Thyroid gland (tissue), 4 donors: ENCODE results near the gene FLT1. TPM values are rescaled to one million over a fixed set of nuclear protein-coding genes. Genes with fewer than 3 reads are reported as not detected.

Source experiments
- DNase-seq, 2 donors: peaks; one replicate each; pipeline ENCODE4 v3.0.0-alpha.2; 2019
- H3K27ac ChIP-seq, 3 donors: fragments of 200-600 bp; sonication (generic); 1 replicate in 2 of 3; 2 replicates in 1 of 3; pipeline ENCODE4 v1.5.1; 2016 to 2019; ENCODE audit warnings: mild to moderate bottlenecking in 1 of 3, moderate library complexity in 1 of 3
- H3K27me3 ChIP-seq: fragments of 200-600 bp; sonication (generic); one replicate; pipeline ENCODE4 v1.5.1; 2019
- H3K36me3 ChIP-seq, 2 donors: fragments of 200-600 bp; sonication (generic); one replicate each; pipeline ENCODE4 v1.5.1; 2016 to 2019
- H3K4me1 ChIP-seq, 2 donors: fragments of 200-600 bp; sonication (generic); one replicate each; pipeline ENCODE4 v1.5.1; 2017 to 2019
- H3K4me3 ChIP-seq, 3 donors: fragments of 200-600 bp; sonication (generic); replicated peaks in 1 of 3; 1 replicate in 2 of 3; 2 replicates in 1 of 3; pipeline ENCODE4 v1.5.1; 2016; ENCODE audit warnings: mild to moderate bottlenecking in 1 of 3
- H3K9me3 ChIP-seq: fragments of 200-600 bp; sonication (generic); one replicate; pipeline ENCODE4 v1.5.1; 2017
- POLR2A ChIP-seq, 2 donors: fragments of 450-650 bp; IDR thresholded peaks; one replicate each; pipeline ENCODE4 v1.6.1; 2017; ENCODE audit warnings: antibody characterized with exemption in 2 of 2, mild to moderate bottlenecking in 2 of 2, moderate library complexity in 1 of 2
- WGBS, 2 donors: methylation state at CpG; one replicate each; pipeline ENCODE4 v1.1.5; 2017; 5-methylcytosine and 5-hydroxymethylcytosine counted together
- intact Hi-C: fragments of 100-400 bp; cut with DNase I; formaldehyde crosslinking; loops from one replicate; pipeline ENCODE4 v1.15.1; 2023
- total RNA-seq, 4 donors: library from RNA; depleted of rRNA; stranded (reverse); fragments of >200 nt; gene quantifications; one replicate each; pipeline ENCODE4 v1.2.3, GENCODE V29; 2016
- TF ChIP-seq, protein P1 (sequence below), 6 experiments: fragments of 200-600 bp in 3 of 6; fragments of 450-650 bp in 3 of 6; sonication (generic) in 3 of 6; IDR thresholded peaks; one replicate each; pipeline ENCODE4 v1.5.1; 2016 to 2019; ENCODE audit warnings: antibody characterized with exemption in 6 of 6, mild to moderate bottlenecking in 2 of 6, inconsistent platforms in 1 of 6, moderate library complexity in 1 of 6

FLT1 gene
- total RNA-seq, 4 donors from 2014 or later, result 23.4 to 132 (median 44.4) TPM

DNA sequence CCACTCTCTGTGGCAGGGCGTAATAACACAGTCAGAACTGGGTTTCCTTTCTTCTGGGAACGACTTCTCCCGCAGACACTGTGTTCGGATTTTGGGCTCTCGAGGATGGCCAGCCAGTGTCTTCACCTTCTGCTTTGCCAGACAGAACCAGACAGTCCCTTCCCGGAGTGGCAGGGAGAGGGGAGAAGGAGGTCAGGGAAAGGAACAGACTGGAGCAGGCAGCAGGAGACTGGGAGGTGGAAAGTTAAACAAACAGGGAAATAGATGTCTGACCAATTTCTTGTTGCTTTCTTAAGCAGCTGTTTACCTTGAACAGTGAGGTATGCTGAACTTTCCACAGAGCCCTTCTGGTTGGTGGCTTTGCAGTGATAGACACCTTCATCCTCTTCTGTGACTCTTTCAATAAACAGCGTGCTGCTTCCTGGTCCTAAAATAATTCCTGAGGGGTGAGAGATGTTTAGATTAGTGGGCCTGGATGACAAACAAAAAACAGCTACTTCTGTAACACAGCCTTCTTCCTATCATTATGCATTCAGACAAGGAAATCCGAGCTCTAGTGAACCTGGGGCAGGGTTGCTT lies 137.6 kb downstream of the FLT1 start:
- no peak for TF ChIP-seq POLR2A (IDR thresholded peaks at IDR 0.05)
- TF ChIP-seq, protein P1, sequence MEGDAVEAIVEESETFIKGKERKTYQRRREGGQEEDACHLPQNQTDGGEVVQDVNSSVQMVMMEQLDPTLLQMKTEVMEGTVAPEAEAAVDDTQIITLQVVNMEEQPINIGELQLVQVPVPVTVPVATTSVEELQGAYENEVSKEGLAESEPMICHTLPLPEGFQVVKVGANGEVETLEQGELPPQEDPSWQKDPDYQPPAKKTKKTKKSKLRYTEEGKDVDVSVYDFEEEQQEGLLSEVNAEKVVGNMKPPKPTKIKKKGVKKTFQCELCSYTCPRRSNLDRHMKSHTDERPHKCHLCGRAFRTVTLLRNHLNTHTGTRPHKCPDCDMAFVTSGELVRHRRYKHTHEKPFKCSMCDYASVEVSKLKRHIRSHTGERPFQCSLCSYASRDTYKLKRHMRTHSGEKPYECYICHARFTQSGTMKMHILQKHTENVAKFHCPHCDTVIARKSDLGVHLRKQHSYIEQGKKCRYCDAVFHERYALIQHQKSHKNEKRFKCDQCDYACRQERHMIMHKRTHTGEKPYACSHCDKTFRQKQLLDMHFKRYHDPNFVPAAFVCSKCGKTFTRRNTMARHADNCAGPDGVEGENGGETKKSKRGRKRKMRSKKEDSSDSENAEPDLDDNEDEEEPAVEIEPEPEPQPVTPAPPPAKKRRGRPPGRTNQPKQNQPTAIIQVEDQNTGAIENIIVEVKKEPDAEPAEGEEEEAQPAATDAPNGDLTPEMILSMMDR (IDR thresholded peaks at IDR 0.05), result no peak
- peaks cover 0 to 6% of the 10 kb centered on the region in 2 donors for H3K4me1 ChIP-seq
- H3K27me3 ChIP-seq, result no peaks in the 10 kb centered on the region
- H3K4me3 ChIP-seq, result no peak overlapping the region
- no peaks in the 10 kb centered on the region for H3K9me3 ChIP-seq
- no peaks in the 10 kb centered on the region for H3K36me3 ChIP-seq
- no peak overlapping the region for H3K27ac ChIP-seq
- DNase-seq, result no peak
- intact Hi-C loops, result no loop called here
- 75 to 76% methylated on average over 8 of the region's 8 CpGs for WGBS, 2 donors

GRCh38 chr13:28356561-28357021 lies 138.3 kb downstream of the FLT1 start:
- no peak for TF ChIP-seq POLR2A (IDR thresholded peaks at IDR 0.05)
- TF ChIP-seq, protein P1 (IDR thresholded peaks at IDR 0.05), result no peak

GRCh38 chr13:28355822-28356371 lies 139.0 kb downstream of the FLT1 start:
- no peak overlapping the region for H3K27ac ChIP-seq
- no peak overlapping the region for H3K4me3 ChIP-seq
- intact Hi-C loops, result no loop called here
- 74 to 78% methylated on average over 8 of the region's 8 CpGs for WGBS, 2 donors
- no peaks in the 10 kb centered on the region for H3K9me3 ChIP-seq
- no peak for DNase-seq
- no peaks in the 10 kb centered on the region for H3K27me3 ChIP-seq
- TF ChIP-seq POLR2A (IDR thresholded peaks at IDR 0.05), result no peak
- TF ChIP-seq, protein P1 (IDR thresholded peaks at IDR 0.05), result no peak
- no peaks in the 10 kb centered on the region for H3K36me3 ChIP-seq
- peaks cover 0 to 6% of the 10 kb centered on the region in 2 donors for H3K4me1 ChIP-seq

More at GRCh38 chr13:28356561-28357021, 138.3 kb downstream of the FLT1 start:
- intact Hi-C loops, result no loop called here
- DNase-seq, result no peak
- Histone ChIP-seq H3K36me3 (no peaks in the 10 kb centered on the region), H3K4me1 (peaks cover 0 to 6% of the 10 kb centered on the region in 2 donors), H3K4me3 (no peak overlapping the region), H3K27ac (no peak overlapping the region), H3K9me3 (no peaks in the 10 kb centered on the region), H3K27me3 (no peaks in the 10 kb centered on the region)
- 82 to 89% methylated on average over 5 of the region's 5 CpGs for WGBS, 2 donors

DNA sequence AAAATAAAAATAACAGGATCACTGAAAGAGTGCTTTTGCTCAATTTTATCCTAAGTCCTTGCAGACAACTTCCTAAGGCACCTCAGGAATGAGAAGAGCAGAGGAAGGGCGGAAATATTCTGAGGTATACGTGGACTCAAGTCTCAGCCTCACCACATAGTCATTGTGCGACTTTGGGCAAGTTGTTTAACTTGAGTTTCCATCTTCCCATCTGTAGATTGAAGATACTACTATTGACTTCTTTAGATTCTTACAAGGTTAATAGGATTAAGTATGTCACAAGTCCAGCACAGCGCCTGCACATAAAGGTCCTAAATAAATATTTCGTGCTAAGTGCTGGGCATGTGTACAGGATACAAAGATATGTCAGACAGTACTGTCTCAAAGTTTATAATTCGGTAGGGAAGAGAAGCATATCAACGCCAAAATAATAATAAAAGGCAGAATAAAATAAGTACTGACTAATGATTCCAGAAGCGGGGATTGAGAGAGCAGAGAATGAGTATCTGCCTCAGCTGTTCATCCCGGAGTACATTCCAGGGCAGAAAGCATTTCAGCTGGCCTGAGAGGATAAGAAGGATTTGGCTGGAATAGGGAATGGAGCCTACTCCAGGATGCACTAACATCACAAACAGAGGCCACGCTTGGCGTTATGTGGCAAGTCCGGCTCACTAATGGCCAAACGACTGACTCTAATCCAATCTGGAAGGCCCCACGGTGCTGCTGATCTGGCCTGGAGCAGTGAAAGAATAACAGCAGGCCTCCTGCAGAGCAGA lies 139.7 kb downstream of the FLT1 start:
- no peak for DNase-seq
- TF ChIP-seq POLR2A (IDR thresholded peaks at IDR 0.05), result no peak
- TF ChIP-seq, protein P1 (IDR thresholded peaks at IDR 0.05), result no peak
- 91 to 94% methylated on average over 14 of the region's 14 CpGs for WGBS, 2 donors
- Histone ChIP-seq H3K4me3 (no peak overlapping the region), H3K27me3 (no peaks in the 10 kb centered on the region), H3K4me1 (peaks cover 0 to 6% of the 10 kb centered on the region in 2 donors), H3K36me3 (no peaks in the 10 kb centered on the region), H3K27ac (no peak overlapping the region), H3K9me3 (no peaks in the 10 kb centered on the region)
- intact Hi-C loops, result no loop called here

DNA sequence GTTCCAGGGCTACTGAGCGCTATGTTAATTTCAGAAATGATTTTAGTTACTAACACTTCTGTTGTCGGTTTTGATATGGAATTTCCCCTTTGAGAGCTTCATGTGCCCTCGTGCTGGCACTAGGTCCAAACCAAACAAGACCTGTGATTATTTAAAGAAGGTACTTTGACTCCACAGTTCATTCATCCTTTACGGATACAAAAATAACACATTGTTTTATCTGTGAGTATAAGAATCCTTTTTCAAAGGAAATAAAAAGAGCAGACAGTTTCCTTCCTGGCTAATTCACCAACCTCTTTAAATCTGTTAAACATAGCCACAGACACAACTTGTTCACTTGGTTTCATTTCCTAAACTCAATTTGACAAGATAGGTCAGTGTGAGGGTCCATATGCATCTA lies 141.2 kb downstream of the FLT1 start:
- peak overlapping the region; percentile 4 to 54 (median 13) for H3K27ac ChIP-seq
- intact Hi-C loops, result no loop called here

More for the DNA sequence above, 141.2 kb downstream of the FLT1 start:
- TF ChIP-seq, protein P1 (IDR thresholded peaks at IDR 0.05), result no peak
- no peak for TF ChIP-seq POLR2A (IDR thresholded peaks at IDR 0.05)
- 12 to 25% methylated on average over 4 of the region's 4 CpGs for WGBS, 2 donors
- H3K27me3 ChIP-seq, result no peaks in the 10 kb centered on the region
- no peak overlapping the region for H3K4me3 ChIP-seq
- peak; percentile 52 to 62 for DNase-seq
- H3K9me3 ChIP-seq, result no peaks in the 10 kb centered on the region
- peaks cover 0 to 6% of the 10 kb centered on the region in 2 donors for H3K4me1 ChIP-seq
- H3K36me3 ChIP-seq, result no peaks in the 10 kb centered on the region
